ENCODE results near the gene MPP2.
"Not testable (repeated sequence)": the region's sequence is repeated elsewhere in the genome, so short reads cannot be mapped to it uniquely, and the experiment has no call there.

Gene MPP2

DNA sequence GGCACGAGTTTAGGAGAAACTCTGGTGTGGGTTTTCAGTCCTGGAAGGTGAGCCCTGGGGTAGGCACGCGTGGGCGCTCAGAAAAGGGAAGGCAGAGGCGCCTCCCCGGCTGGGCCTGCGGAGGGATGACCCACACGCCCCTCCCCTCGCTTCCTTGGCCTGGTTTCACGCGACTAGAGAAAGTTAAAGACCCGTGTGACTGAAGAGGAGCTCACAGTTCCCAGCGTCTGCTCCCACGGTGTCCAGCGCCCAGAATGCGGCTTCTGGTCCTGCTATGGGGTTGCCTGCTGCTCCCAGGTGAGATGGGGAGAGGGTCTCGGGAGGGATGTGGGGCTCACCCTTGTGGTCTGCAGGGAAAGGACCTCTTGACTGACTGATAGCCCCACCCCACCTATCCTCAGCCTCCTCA lies 60.4 kb downstream of the MPP2 start, which contains the start of gene CD300LG:
CD300LG (plus strand) TSS at position 214 of the 409 bp plus-strand sequence; CDS start at position 255, 41 bp downstream.
- no peak within 1 kb of the TSS for H3K4me3 ChIP-seq (ENCODE audit: low read depth, low read length)
- no peak for DNase-seq (ENCODE audit: low read depth)
- no peak for TF ChIP-seq CTCF (IDR thresholded peaks at IDR 0.05; ENCODE audit: insufficient read depth, low read depth, low read length, missing control alignments)

DNA sequence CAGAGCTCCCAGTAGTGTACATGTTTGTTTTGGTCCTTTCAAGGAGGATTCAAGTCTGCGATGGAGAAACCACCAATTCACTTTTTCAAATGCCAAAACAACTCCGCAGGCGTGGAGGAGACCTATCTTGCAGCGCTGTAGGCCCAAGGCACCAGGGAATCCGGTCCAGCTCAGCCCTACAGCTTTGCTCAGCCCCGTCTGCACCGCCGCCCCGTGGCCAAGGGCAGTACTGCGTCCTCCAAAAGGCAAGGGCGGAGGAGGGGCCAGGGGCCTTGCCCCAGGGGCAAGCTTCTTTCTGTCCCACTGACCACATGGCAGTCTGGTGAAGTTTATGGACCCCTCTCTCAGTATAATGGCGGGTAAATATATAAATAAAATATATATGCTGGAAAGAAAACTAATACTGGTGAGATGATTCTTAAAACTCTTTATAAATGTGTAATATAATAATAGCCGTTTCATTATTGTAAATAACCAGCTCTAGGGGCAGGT lies 61.1 kb downstream of the MPP2 start:
- DNase-seq (ENCODE audit: low read depth), result peak; percentile 65
- TF ChIP-seq CTCF (IDR thresholded peaks at IDR 0.05; ENCODE audit: insufficient read depth, low read depth, low read length, missing control alignments), result peak; percentile 98
- no peak overlapping the region for H3K4me3 ChIP-seq (ENCODE audit: low read depth, low read length)

DNA sequence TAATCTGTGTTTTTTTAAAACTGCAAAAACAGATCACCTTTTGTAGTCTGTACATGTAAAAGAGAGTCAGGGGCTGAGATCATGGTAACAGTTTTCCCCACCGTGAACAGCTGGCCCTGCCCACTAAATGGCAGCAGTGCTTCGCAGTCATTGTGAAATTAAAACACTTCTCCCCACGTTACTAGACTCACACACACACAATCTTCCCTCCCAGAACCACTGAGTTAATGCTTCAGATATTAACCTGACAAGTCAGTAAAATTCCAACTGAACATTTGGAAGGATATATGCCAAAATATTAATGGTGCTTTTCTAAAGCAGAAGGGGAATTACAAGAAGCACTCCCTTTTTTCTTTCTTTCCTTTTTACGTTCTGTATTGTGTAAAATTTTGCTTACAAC lies 61.6 kb downstream of the MPP2 start:
- DNase-seq (ENCODE audit: low read depth), result no peak
- H3K4me3 ChIP-seq (ENCODE audit: low read depth, low read length), result no peak overlapping the region
- no peak for TF ChIP-seq CTCF (IDR thresholded peaks at IDR 0.05; ENCODE audit: insufficient read depth, low read depth, low read length, missing control alignments)

- DNase-seq (ENCODE audit: low read depth), result no peak
- H3K4me3 ChIP-seq (ENCODE audit: low read depth, low read length), result no peak overlapping the region
- TF ChIP-seq CTCF (IDR thresholded peaks at IDR 0.05; ENCODE audit: insufficient read depth, low read depth, low read length, missing control alignments), result no peak
These were observed 63.1 kb downstream of the MPP2 start for GRCh38 chr17:43844241-43844640.

- no peak overlapping the region for H3K4me3 ChIP-seq (ENCODE audit: low read depth, low read length)
- TF ChIP-seq CTCF (IDR thresholded peaks at IDR 0.05; ENCODE audit: insufficient read depth, low read depth, low read length, missing control alignments), result no peak
- no peak for DNase-seq (ENCODE audit: low read depth)
These were observed 64.4 kb downstream of the MPP2 start for GRCh38 chr17:43842975-43843325.

DNA sequence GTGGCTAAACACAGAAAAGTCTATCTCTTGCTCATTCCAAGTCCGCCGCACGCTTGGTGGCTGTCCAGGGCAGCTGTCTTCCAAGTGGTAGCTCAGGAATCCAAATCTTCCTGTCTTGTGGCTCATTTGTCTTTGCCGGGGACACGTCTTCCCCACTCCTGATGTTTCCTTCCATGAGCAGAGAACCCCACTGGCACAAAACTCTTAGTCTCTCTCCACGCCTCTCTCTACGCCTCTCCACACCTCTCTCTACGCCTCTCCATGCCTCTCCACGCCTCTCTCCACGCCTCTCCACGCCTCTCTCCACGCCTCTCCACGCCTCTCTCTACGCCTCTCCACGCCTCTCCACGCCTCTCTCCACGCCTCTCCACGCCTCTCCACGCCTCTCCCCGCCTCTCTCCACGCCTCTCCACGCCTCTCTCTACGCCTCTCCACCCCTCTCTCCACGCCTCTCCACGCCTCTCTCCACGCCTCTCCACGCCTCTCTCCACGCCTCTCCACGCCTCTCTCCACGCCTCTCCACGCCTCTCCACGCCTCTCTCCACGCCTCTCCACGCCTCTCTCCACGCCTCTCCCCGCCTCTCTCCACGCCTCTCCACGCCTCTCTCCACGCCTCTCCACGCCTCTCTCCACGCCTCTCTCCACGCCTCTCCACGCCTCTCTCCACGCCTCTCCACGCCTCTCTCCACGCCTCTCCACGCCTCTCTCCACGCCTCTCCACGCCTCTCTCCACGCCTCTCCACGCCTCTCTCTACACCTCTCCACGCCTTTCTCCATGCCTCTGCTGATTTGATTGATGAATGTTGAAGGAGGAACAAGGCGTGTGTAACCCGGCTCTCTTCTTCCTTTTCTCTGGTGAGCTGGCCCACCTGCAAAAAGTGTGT lies 65.0 kb downstream of the MPP2 start:
- H3K4me3 ChIP-seq (ENCODE audit: low read depth, low read length); DNase-seq (ENCODE audit: low read depth): not testable (repeated sequence)

DNA sequence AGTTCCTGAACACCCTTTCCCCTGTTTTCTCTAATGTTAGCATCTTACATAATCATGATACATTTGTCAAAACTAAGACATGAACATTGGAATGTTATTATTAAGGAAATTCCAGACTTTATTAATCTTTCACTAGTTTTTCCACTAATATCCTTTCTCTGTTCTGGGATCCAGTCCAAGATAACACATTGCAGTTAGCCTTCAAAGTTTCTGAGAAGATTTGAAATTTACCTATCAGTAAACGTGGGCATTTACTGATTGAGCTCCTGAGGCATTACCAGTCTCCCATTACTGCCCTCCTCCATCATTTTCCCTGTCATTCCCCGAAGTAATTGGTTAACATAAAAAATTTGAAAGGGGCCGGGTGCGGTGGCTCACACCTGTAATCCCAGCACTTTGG lies 66.1 kb downstream of the MPP2 start:
- no peak for TF ChIP-seq CTCF (IDR thresholded peaks at IDR 0.05; ENCODE audit: insufficient read depth, low read depth, low read length, missing control alignments)
- DNase-seq (ENCODE audit: low read depth), result no peak
- H3K4me3 ChIP-seq (ENCODE audit: low read depth, low read length), result no peak overlapping the region
